Uterus (tissue), 4 donors: ENCODE data around the gene AKAP7. TPM values are rescaled to one million over a fixed set of nuclear protein-coding genes. Genes with fewer than 3 reads are reported as not detected.
"Not testable (repeated sequence)": the region's sequence is repeated elsewhere in the genome, so short reads cannot be mapped to it uniquely, and the experiment has no call there.

Source experiments
- DNase-seq, 2 donors: peaks; one replicate each; pipeline ENCODE4 v3.0.0-alpha.2; 2019 to 2020
- H3K27ac ChIP-seq, 2 donors: fragments of 200-600 bp; sonication (generic); 1 replicate in 1 of 2; 2 replicates in 1 of 2; pipeline ENCODE4 v1.5.1; 2016 to 2018
- H3K27me3 ChIP-seq, 2 donors: fragments of 200-600 bp; sonication (generic); one replicate each; pipeline ENCODE4 v1.5.1; 2018 to 2019; ENCODE audit warnings: control low read depth in 1 of 2
- H3K36me3 ChIP-seq, 2 donors: fragments of 200-600 bp; sonication (generic); one replicate each; pipeline ENCODE4 v1.5.1; 2019; ENCODE audit warnings: control low read depth in 1 of 2
- H3K4me1 ChIP-seq, 2 donors: fragments of 200-600 bp; sonication (generic); one replicate each; pipeline ENCODE4 v1.5.1; 2018 to 2019; ENCODE audit warnings: control low read depth in 1 of 2
- H3K4me3 ChIP-seq, 2 donors: fragments of 200-600 bp; sonication (generic); 1 replicate in 1 of 2; 2 replicates in 1 of 2; pipeline ENCODE4 v1.5.1; 2018 to 2019; ENCODE audit warnings: mild to moderate bottlenecking in 1 of 2
- H3K9me3 ChIP-seq, 2 donors: fragments of 200-600 bp; sonication (generic); one replicate each; pipeline ENCODE4 v1.5.1; 2019; ENCODE audit warnings: control low read depth in 1 of 2
- POLR2A ChIP-seq, 2 donors: fragments of 450-650 bp; IDR thresholded peaks; one replicate each; pipeline ENCODE4 v1.6.1; 2016; ENCODE audit warnings: antibody characterized with exemption in 2 of 2, mild to moderate bottlenecking in 1 of 2, moderate library complexity in 1 of 2
- intact Hi-C: fragments of 100-400 bp; cut with DNase I; formaldehyde crosslinking; loops from one replicate; pipeline ENCODE4 v1.15.1; 2023; ENCODE audit warnings: low total_unique reads
- total RNA-seq, 4 donors: library from RNA; depleted of rRNA in 3 of 4; stranded (reverse); fragments of >200 nt in 3 of 4; gene quantifications; one replicate each; pipeline versions ENCODE4 v1.1.0 to v1.2.4, GENCODE V29; 2014 to 2023
- TF ChIP-seq, protein P1 (sequence below), 4 experiments: fragments of 200-600 bp in 2 of 4; fragments of 450-650 bp in 2 of 4; sonication (generic) in 2 of 4; IDR thresholded peaks; one replicate each; pipeline ENCODE4 v1.5.1; 2016 to 2019; ENCODE audit warnings: antibody characterized with exemption in 4 of 4, mild to moderate bottlenecking in 2 of 4, moderate library complexity in 1 of 4
- donor health status: DM: yes; HTN: yes; CAD: no.

The AKAP7 gene
- total RNA-seq, result 10 to 100 TPM in 3 of 4 donors, 1 to 10 TPM in 1; 7.4 to 25.3 (median 21.3) TPM

DNA sequence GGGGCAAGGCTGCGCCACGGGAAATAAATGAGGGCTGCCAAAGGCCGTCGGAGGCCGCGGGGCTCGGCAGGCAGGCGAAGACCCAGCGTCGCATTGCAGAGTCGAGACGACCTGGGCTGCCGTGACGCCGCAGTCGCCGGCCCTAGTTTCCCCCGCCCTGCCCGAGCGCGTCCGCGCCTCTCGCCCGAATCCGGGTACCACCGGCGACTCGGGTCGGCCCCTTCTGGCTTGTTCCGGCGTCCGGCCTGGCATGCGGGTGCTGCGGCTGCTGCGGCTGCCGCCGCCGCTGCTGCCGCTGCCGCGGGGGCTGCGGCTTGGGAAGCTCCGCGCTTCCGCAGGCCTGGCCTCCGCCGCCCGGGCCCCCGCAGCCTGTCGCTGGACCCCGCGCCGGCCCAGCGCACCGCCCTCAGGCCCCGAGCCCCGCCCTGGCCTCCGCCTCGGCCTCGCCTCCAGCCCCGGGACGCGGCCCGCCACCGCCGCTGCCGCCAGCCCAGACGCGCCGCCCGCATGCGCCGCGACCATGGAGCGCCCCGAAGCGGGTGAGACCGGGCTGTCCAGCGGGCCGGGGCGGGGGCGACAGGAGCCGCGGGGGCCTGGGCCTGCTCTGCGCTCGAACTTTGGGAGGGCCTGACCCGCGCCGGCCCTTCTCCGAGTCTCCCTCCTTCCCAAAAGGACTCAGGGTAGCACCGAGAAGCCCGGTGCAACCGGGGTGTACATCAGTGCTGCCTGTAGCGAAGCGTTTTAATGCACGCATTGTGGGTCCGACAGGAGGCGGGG, at the start of gene AKAP7:
AKAP7 (plus strand) TSS at position 224 of the 777 bp plus-strand sequence; CDS start at position 521, 297 bp downstream.
- H3K36me3 ChIP-seq, result no peaks in the 10 kb centered on the region
- no peaks in the 10 kb centered on the region for H3K27me3 ChIP-seq
- TF ChIP-seq, protein P1, sequence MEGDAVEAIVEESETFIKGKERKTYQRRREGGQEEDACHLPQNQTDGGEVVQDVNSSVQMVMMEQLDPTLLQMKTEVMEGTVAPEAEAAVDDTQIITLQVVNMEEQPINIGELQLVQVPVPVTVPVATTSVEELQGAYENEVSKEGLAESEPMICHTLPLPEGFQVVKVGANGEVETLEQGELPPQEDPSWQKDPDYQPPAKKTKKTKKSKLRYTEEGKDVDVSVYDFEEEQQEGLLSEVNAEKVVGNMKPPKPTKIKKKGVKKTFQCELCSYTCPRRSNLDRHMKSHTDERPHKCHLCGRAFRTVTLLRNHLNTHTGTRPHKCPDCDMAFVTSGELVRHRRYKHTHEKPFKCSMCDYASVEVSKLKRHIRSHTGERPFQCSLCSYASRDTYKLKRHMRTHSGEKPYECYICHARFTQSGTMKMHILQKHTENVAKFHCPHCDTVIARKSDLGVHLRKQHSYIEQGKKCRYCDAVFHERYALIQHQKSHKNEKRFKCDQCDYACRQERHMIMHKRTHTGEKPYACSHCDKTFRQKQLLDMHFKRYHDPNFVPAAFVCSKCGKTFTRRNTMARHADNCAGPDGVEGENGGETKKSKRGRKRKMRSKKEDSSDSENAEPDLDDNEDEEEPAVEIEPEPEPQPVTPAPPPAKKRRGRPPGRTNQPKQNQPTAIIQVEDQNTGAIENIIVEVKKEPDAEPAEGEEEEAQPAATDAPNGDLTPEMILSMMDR (IDR thresholded peaks at IDR 0.05), result no peak
- TF ChIP-seq POLR2A (IDR thresholded peaks at IDR 0.05), result peak in 1 of 2 donors; percentile 45
- H3K4me1 ChIP-seq, result peaks cover 0 to 4% of the 10 kb centered on the region in 2 donors
- peak within 1 kb of the TSS; percentile 94 to 96 for H3K27ac ChIP-seq
- H3K4me3 ChIP-seq, result peak within 1 kb of the TSS; percentile 73 to 82
- DNase-seq, result peak; percentile 66 to 80
- intact Hi-C loops, result no loop called here
- H3K9me3 ChIP-seq, result no peaks in the 10 kb centered on the region

DNA sequence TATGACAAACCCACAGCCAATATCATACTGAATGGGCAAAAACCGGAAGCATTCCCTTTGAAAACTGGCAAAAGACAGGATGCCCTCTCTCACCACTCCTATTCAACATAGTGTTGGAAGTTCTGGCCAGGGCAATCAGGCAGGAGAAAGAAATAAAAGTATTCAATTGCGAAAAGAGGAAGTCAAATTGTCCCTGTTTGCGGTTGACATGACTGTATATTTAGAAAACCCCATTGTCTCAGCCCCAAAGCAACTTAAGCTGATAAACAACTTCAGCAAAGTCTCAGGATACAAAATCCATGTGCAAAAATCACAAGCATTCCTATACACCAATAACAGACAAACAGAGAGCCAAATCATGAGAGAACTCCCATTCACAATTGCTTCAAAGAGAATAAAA, 44.9 kb upstream of the AKAP7 start:
- H3K4me3 ChIP-seq, H3K27me3 ChIP-seq, H3K4me1 ChIP-seq, intact Hi-C loops, H3K36me3 ChIP-seq, H3K9me3 ChIP-seq, DNase-seq, H3K27ac ChIP-seq: not testable (repeated sequence)

DNA sequence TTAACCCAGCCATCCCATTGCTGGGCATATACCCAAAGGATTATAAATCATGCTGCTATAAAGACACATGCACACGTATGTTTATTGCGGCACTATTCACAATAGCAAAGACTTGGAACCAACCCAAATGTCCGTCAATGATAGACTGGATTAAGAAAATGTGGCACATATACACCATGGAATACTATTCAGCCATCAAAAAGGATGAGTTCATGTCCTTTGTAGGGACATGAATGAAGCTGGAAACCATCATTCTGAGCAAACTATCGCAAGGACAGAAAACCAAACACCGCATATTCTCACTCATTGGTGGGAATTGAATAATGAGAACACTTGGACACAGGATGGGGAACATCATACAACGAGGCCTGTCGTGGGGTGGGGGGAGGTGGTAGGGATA, 43.3 kb upstream of the AKAP7 start:
- H3K27ac ChIP-seq, intact Hi-C loops, DNase-seq, H3K4me3 ChIP-seq, H3K9me3 ChIP-seq, H3K4me1 ChIP-seq, H3K27me3 ChIP-seq, H3K36me3 ChIP-seq: not testable (repeated sequence)

DNA sequence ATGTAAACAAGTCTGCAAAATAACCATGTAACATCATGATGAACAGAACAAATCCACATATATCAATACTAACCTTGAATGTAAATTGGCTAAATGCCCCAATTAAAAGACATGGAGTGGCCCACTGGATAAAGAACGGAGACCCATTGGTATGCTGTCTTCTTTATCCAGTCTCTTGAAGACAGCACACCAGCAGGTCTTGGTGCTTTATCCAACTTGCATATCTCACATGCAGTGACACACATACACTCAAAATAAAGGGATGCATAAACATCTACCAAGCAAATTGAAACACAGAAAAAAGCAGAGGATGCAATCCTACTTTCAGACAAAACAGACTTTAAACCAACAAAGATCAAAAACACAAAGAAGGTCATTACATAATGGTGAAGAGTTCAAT, 41.9 kb upstream of the AKAP7 start:
- Histone ChIP-seq H3K9me3 (no peaks in the 10 kb centered on the region), H3K27me3 (no peaks in the 10 kb centered on the region), H3K4me1 (no peaks in the 10 kb centered on the region), H3K36me3 (no peaks in the 10 kb centered on the region), H3K27ac (no peak overlapping the region), H3K4me3 (no peak overlapping the region)
- DNase-seq, result no peak
- intact Hi-C loops, result no loop called here
- TF ChIP-seq, protein P1 (IDR thresholded peaks at IDR 0.05), result no peak
- no peak for TF ChIP-seq POLR2A (IDR thresholded peaks at IDR 0.05)

DNA sequence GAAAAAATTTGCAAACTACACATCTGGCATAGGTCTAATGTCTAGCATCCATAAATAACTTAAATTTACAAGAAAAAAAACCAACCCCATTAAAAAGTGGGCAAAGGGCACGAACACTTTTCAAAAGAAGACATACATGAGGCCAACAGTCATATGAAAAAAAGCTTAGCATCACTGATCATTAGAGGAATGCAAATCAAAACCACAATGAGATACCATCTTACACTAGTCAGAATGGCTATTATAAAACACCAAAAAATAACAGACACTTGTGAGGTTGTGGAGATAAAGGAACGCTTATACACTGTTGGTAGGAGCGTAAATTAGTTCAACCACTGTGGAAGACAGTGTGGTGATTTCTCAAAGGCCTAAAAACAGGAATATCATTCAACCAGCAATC, 38.5 kb upstream of the AKAP7 start:
- Histone ChIP-seq H3K4me1 (no peaks in the 10 kb centered on the region), H3K9me3 (no peaks in the 10 kb centered on the region), H3K27me3 (no peaks in the 10 kb centered on the region), H3K27ac (no peak overlapping the region), H3K36me3 (no peaks in the 10 kb centered on the region), H3K4me3 (no peak overlapping the region)
- no peak for DNase-seq
- no peak for TF ChIP-seq POLR2A (IDR thresholded peaks at IDR 0.05)
- TF ChIP-seq, protein P1 (IDR thresholded peaks at IDR 0.05), result no peak
- intact Hi-C loops, result no loop called here

DNA sequence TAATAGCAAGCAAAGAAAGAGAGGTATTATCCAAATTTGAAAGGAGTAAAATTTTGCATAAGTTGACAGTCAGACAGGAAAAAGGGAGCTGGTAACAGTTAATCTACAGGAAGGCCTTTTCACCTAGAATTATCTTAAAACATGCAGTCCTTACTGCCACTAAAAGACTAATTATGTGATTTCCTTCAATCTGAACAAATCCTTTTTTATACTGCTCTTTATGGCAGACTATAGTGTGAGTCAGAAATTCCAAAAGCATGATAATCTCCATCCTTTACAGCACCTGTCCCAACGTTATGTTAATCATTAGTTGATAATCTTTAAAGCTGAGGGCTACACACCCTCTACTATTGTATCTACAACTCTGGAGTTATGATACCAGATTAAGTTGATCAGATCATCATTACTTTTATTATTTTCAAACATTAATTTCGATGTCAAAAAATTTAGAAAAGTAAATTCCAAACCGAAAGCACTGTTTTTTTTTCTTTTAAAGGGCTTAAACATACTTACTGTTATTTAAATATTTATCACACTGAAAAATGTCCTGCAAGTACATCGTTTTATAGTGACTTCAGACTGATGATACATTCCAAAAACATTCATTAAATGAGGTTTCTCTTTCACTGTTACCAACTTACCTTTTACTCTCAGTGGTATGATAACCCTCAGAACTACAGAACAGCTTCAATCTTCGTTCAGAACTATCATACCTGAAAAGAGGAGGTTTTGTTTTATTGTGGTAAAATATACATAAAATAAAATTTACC, 33.2 kb upstream of the AKAP7 start:
- Histone ChIP-seq H3K36me3 (no peaks in the 10 kb centered on the region), H3K27ac (no peak overlapping the region), H3K9me3 (no peaks in the 10 kb centered on the region), H3K4me1 (no peaks in the 10 kb centered on the region), H3K27me3 (no peaks in the 10 kb centered on the region), H3K4me3 (no peak overlapping the region)
- TF ChIP-seq, protein P1 (IDR thresholded peaks at IDR 0.05), result no peak
- no peak for TF ChIP-seq POLR2A (IDR thresholded peaks at IDR 0.05)
- intact Hi-C loops, result no loop called here
- DNase-seq, result no peak
